IPS DF 19.7 (cell line): ENCODE results near the gene CLBA1.
"Not testable (repeated sequence)": the region's sequence is repeated elsewhere in the genome, so short reads cannot be mapped to it uniquely, and the experiment has no call there.

ENCODE experiments used
- DNase-seq: peaks from one replicate; pipeline ENCODE4 v3.0.0-alpha.2; 2013; ENCODE audit warnings: low read depth, low spot score

CLBA1 gene

GRCh38 chr14:105022276-105022670 lies 36.7 kb downstream of the CLBA1 start:
- no peak for DNase-seq

- no peak for DNase-seq
These were observed 37.6 kb downstream of the CLBA1 start for GRCh38 chr14:105023144-105023543.

- no peak for DNase-seq
These were observed 38.3 kb downstream of the CLBA1 start for GRCh38 chr14:105023791-105024480.

DNA sequence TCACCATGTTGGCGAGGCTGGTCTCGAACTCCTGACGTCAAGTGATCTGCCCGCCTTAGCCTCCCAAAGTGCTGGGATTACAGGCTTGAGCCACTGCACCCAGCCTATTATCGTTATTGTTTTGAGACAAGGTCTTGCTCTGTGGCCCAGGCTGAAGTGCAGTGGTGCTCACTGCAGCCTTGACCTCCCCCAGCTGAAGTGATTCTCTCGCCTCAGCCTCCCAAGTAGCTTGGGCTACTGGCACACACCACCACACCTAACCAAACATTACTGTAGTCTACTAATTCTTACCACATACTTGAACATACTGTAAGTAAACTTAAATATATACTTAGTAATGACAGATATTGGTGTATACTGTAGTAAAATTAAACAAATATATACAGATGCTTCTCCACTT lies 39.8 kb downstream of the CLBA1 start:
- no peak for DNase-seq

DNA sequence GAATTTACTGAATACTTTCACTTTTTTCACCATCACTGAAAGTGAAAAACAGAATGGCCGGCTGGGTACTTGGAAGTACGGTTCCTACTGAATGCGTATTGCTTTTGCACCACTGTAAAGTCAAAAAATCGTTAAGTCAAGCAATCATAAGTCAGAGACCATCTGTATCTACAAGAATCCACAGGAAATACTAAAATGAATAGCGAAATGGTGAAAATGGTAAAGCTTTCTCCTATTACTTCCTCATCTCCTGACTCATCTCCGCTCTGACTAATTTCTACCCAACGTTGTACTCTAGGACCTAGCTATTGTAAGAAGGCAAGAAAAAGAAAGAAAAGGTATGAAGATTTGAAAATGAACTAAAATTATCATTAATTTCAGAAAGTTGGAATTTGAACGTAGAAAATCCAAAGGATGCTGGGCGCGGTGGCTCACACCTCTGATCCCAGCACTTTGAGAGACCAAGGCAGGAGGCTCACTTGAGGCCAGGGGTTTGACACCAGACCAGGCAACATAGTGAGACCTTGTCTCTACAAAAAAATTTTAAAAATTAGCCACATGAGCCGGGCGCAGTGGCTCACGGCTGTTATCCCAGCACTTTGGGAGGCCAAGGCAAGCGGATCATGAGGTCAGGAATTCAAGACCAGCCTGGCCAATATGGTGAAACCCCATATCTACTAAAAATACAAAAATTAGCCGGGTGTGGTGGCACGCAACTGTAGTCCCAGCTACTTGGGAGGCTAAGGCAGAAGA lies 40.6 kb downstream of the CLBA1 start:
- DNase-seq, result no peak

DNA sequence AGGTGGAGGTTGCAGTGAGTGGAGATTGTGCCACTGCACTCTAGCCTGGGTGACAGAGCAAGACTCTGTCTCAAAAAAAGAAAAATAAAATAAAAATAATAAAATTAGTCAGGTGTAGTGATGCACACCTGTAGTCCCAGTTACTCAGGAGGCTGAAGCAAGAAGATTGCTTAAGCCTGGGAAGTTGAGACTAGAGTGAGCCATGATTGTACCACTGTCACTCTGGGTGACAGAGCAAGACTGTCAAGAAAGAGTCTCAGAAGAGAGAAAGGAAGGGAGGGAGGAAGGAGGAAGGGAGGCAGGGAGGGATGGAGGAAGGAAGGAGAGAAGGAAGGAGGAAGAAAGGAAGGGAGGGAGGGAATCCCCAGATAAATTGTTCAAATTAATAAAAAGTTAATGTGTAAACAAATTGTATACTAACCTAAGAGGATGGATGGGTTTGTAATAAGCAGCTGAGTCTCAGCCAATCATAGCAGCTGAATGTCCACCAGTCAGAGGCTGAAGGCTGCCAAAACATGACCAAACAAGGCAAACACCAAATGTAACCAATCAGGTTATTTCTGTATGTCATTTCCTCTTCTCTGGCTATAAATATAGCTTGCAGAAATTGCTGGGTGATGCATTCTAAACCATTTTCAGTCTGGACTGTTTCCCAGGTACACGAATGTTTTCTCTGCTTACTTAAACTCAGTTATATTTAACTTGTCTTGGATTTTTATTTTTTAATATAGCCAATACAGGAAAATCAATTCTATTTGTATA lies 41.4 kb downstream of the CLBA1 start:
- DNase-seq, result no peak

- DNase-seq, result not testable (repeated sequence)
These were observed 42.1 kb downstream of the CLBA1 start for GRCh38 chr14:105027718-105028117.

- no peak for DNase-seq
These were observed 42.8 kb downstream of the CLBA1 start for GRCh38 chr14:105028251-105028927.

GRCh38 chr14:105029402-105029801 lies 43.8 kb downstream of the CLBA1 start:
- DNase-seq, result no peak

GRCh38 chr14:105030194-105030593 lies 44.6 kb downstream of the CLBA1 start:
- no peak for DNase-seq

- no peak for DNase-seq
These were observed 45.3 kb downstream of the CLBA1 start for GRCh38 chr14:105030836-105031396.

GRCh38 chr14:105032451-105032901 lies 46.9 kb downstream of the CLBA1 start:
- DNase-seq, result not testable (repeated sequence)

GRCh38 chr14:105033412-105033900 lies 47.9 kb downstream of the CLBA1 start:
- not testable (repeated sequence) for DNase-seq

DNA sequence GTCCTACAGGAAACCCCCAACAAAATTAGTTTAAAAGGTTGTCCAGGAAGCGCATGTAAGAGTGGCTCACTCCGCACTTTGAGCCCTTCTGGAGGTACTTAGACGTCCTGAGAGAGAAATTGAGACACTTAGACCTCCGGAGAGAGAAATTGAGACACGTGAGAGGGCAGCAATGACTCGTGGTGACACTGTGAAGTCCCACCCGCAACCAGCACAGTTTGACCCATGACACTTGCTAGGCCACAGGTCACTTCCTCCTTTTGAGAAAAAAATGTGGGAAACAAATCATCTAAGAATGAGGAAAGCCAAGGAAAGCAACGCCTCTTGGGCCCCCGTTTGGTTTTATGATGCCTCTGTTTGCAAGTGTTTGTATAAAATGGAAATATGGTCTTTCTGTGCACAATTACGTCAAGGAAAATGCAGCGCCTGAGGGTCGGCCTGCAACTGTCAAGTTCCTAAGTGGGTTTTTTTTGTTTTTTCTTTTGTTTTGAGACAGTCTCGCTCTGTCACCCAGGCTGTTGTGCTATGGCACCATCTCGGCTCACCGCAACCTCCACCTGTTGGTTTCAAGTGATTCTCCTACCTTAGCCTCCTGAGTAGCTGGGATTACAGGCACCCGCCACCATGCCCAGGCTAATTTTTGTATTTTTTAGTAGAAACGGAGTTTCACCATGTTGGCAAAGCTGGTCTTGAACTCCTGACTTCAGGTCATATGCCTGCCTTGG lies 48.9 kb downstream of the CLBA1 start:
- no peak for DNase-seq

DNA sequence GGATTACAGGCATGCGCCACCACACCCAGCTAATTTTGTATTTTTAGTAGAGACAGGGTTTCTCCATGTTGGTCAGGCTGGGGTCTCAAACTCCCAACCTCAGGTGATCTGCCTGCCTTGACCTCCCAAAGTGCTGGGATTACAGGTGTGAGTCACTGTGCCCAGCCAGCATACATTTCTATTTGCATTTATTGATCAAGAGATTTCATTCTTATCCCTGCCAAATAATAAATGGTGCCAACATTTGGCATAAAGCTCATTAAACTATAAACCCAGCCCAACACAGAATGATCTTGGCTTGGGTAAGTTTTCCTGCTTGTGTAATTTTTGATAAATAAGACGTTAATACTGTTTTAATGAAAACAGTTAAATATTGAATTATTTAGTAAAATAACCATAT lies 50.0 kb downstream of the CLBA1 start:
- DNase-seq, result not testable (repeated sequence)

DNA sequence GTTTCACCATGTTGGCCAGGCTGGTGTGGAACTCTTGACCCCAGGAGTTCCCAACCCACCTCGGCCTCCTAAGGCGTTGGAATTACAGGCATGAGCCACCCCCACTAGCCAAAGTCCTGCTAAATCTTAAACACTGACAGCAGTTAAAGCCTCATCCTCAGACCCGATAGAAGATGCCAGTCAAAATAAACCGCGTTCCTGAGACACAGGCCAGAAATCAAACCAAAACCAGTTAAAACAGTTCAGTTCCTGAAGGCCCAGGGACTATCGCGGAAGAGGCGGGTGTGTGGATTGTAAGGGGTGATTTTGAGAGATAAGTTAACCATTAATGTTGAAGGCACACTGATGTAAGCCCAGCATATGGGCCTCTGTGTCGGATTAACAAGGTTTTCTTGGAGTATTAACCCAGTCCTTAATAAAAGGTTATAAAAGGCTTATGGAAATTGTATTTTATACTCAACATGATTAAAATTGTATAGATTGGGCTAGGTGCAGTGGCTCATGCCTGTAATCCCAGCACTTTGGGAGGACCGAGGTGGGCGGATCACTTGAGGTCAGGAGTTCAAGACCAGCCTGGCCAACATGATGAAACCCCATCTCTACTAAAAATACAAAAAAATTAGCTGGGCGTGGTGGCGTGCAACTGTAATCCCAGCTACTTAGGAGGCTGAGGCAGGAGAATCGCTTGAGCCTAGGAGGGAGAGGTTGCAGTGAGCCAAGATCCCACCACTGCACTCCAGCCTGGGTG lies 54.0 kb downstream of the CLBA1 start:
- DNase-seq, result no peak

GRCh38 chr14:105041841-105042765 lies 56.5 kb downstream of the CLBA1 start:
- DNase-seq, result no peak

GRCh38 chr14:105042813-105043212 lies 57.2 kb downstream of the CLBA1 start:
- no peak for DNase-seq

DNA sequence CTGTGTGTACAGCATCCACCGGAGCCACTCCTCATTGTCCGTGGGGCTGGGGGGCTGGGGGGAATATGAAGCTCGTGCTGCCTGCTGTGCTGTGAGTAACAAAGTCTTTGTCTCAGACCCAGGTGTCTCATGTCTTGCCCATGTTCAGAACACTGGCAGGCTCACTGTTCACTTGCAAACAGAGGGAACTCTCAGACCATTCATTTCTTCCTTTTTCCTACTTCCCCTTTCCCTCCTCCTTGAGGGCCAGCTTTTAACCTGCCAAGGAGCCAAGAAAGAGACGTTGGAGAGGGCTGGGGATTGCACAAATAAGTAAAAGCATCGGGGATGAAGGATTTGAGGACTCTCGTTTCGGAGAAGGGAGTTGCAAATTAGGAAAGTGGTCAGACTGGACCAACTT lies 58.1 kb downstream of the CLBA1 start:
- DNase-seq, result no peak
